Amygdala (tissue), 56 donors: ENCODE data around the gene NFATC2.
"Not testable (repeated sequence)": the region's sequence is repeated elsewhere in the genome, so short reads cannot be mapped to it uniquely, and the experiment has no call there.

ENCODE experiments used
- DNase-seq, 56 donors: peaks; one replicate each; lab custom pipeline; 2025; lab: John Stamatoyannopoulos, UW

NFATC2 gene

GRCh38 chr20:51569815-51570738 is 27.6 kb upstream of the NFATC2 start:
- no peak for DNase-seq

- DNase-seq: not testable (repeated sequence)
Observed at GRCh38 chr20:51568533-51568932, 26.0 kb upstream of the NFATC2 start.

GRCh38 chr20:51567622-51568021 is 25.1 kb upstream of the NFATC2 start:
- no peak for DNase-seq

GRCh38 chr20:51566594-51566993 is 24.1 kb upstream of the NFATC2 start:
- DNase-seq: no peak

- DNase-seq: peak in 1 of 56 donors; percentile 1
Observed at GRCh38 chr20:51565298-51566144, 23.0 kb upstream of the NFATC2 start.

GRCh38 chr20:51563486-51564332 is 21.2 kb upstream of the NFATC2 start:
- peak in 6 of 56 donors; percentile 8 to 14 (median 12) for DNase-seq

GRCh38 chr20:51563174-51563485 is 20.6 kb upstream of the NFATC2 start:
- DNase-seq: peak in 1 of 56 donors; percentile 22

GRCh38 chr20:51562332-51563173 is 20.0 kb upstream of the NFATC2 start:
- DNase-seq: peak in 50 of 56 donors; percentile 15 to 83 (median 54)

- no peak for DNase-seq
Observed at GRCh38 chr20:51562027-51562331, 19.5 kb upstream of the NFATC2 start.

- no peak for DNase-seq
Observed at GRCh38 chr20:51560550-51561307, 18.2 kb upstream of the NFATC2 start.

- DNase-seq: no peak
Observed at GRCh38 chr20:51560042-51560441, 17.5 kb upstream of the NFATC2 start.

GRCh38 chr20:51554538-51555165 is 12.1 kb upstream of the NFATC2 start:
- DNase-seq: no peak

- DNase-seq: no peak
Observed at GRCh38 chr20:51553897-51554486, 11.5 kb upstream of the NFATC2 start.

- no peak for DNase-seq
Observed at GRCh38 chr20:51551186-51551585, 8.7 kb upstream of the NFATC2 start.

- no peak for DNase-seq
Observed at GRCh38 chr20:51549474-51549873, 7.0 kb upstream of the NFATC2 start.

- no peak for DNase-seq
Observed at GRCh38 chr20:51547951-51548350, 5.4 kb upstream of the NFATC2 start.

GRCh38 chr20:51545515-51545914 is 3.0 kb upstream of the NFATC2 start:
- DNase-seq: no peak

- no peak for DNase-seq
Observed at GRCh38 chr20:51543422-51543788, 886 bp upstream of the NFATC2 start.
